ENCODE data around the gene GSTT2. TPM values are rescaled to one million over a fixed set of nuclear protein-coding genes. Genes with fewer than 3 reads are reported as not detected.

The GSTT2 gene
- total and polyA plus RNA-seq, 2 experiments from 2014 or later = 0.44 TPM; not detected in 1

DNA sequence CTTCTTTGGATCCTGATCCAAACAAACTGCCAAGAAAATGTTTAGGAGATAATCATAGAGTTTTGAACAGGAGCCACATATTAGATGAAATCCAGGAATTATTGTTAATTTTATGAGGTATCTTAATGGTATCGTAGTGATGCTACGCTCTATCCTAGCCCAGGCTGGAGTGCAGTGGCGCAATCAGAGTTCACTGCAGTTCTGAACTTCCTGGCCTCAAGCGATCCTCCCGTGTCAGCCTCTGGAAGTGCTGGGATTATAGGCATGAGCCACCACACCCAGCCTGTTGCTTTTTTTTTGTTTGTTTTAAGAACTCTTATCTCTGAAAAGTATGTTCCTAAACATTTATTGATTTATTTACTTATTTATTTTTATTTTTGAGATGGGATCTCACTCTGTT, 22.9 kb downstream of the GSTT2 start:
- H3K36me3 Mint-ChIP-seq (ENCODE audit: low read depth) = no peaks in the 10 kb centered on the region
- Histone ChIP-seq H3K4me1 (ENCODE audit: insufficient read depth) (peaks cover 8% of the 10 kb centered on the region; the same call in 1 of the 2 replicates), H3K79me2 (replicated peaks; ENCODE audit: insufficient read depth) (no peaks in the 10 kb centered on the region), H3K27me3 (ENCODE audit: insufficient read depth) (no peaks in the 10 kb centered on the region), H3K27ac (ENCODE audit: low read depth) (no peak overlapping the region), H4K20me1 (replicated peaks; ENCODE audit: insufficient read depth) (no peaks in the 10 kb centered on the region), H3K36me3 (ENCODE audit: insufficient read depth) (no peaks in the 10 kb centered on the region), H3K4me3 (no peak overlapping the region), H3K9me2 (ENCODE audit: insufficient read depth) (no peaks in the 10 kb centered on the region; the same call in 1 of the 2 replicates), H2AFZ (no peak overlapping the region), H3F3A (replicated peaks; ENCODE audit: low read depth) (0 out of 2 replicates have a peak, but pooled peaks cover 4% of the 10 kb centered on the region), H3K4me2 (no peak overlapping the region)
- ATAC-seq (no peak), DNase-seq (ENCODE audit: low spot score) (no peak)
- peaks cover 7% of the 10 kb centered on the region for H3K4me1 Mint-ChIP-seq
- no peaks in the 10 kb centered on the region; the same call in 2 of the 3 replicates for H3K9me3 Mint-ChIP-seq
- no peak overlapping the region for H3K27ac Mint-ChIP-seq
- TF ChIP-seq EZH2 (IDR thresholded peaks at IDR 0.05; ENCODE audit: low read depth, unreplicated experiment) (no peak), JUNB (IDR thresholded peaks at IDR 0.05; ENCODE audit: unreplicated experiment) (no peak)
- H3K27me3 Mint-ChIP-seq (ENCODE audit: insufficient read depth, low read depth, poor library complexity) = peaks cover 22% of the 10 kb centered on the region
- no peak overlapping the region for H3K4me3 Mint-ChIP-seq

DNA sequence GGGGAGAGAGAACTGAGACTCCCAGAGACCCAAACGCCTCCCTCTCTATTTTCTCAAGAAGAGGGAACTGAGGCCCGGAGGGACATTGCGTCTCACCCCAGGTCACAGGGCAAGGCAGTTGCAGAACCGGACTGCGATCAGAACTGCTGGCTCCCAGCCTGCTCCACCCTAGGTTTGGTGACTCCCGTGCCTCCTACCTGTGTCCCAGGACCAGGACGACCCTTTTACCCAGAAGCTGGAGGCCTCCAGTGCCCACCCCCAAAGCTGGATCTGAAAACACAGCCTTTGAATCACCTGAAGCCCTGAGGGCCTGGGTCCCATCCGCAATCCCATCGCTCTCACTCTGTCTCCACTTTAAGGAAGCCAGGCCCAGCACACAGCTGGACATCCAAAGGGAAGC, 24.0 kb downstream of the GSTT2 start:
- Histone ChIP-seq H3K4me2 (no peak overlapping the region), H3K27ac (ENCODE audit: low read depth) (no peak overlapping the region), H4K20me1 (replicated peaks; ENCODE audit: insufficient read depth) (no peaks in the 10 kb centered on the region), H3K4me3 (no peak overlapping the region), H3K4me1 (ENCODE audit: insufficient read depth) (peaks cover 8% of the 10 kb centered on the region; the same call in 1 of the 2 replicates), H3K9me2 (ENCODE audit: insufficient read depth) (no peaks in the 10 kb centered on the region; the same call in 1 of the 2 replicates), H2AFZ (peak overlapping the region; percentile 63; the same call in 1 of the 2 replicates), H3F3A (replicated peaks; ENCODE audit: low read depth) (0 out of 2 replicates have a peak, but pooled peaks cover 4% of the 10 kb centered on the region), H3K79me2 (replicated peaks; ENCODE audit: insufficient read depth) (no peaks in the 10 kb centered on the region), H3K27me3 (ENCODE audit: insufficient read depth) (no peaks in the 10 kb centered on the region), H3K36me3 (ENCODE audit: insufficient read depth) (no peaks in the 10 kb centered on the region)
- peaks cover 7% of the 10 kb centered on the region for H3K4me1 Mint-ChIP-seq
- no peak overlapping the region for H3K27ac Mint-ChIP-seq
- H3K9me3 Mint-ChIP-seq = no peaks in the 10 kb centered on the region; the same call in 2 of the 3 replicates
- no peak for ATAC-seq
- TF ChIP-seq, protein P1, sequence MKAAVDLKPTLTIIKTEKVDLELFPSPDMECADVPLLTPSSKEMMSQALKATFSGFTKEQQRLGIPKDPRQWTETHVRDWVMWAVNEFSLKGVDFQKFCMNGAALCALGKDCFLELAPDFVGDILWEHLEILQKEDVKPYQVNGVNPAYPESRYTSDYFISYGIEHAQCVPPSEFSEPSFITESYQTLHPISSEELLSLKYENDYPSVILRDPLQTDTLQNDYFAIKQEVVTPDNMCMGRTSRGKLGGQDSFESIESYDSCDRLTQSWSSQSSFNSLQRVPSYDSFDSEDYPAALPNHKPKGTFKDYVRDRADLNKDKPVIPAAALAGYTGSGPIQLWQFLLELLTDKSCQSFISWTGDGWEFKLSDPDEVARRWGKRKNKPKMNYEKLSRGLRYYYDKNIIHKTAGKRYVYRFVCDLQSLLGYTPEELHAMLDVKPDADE (IDR thresholded peaks at IDR 0.05) = no peak
- TF ChIP-seq, protein P2, sequence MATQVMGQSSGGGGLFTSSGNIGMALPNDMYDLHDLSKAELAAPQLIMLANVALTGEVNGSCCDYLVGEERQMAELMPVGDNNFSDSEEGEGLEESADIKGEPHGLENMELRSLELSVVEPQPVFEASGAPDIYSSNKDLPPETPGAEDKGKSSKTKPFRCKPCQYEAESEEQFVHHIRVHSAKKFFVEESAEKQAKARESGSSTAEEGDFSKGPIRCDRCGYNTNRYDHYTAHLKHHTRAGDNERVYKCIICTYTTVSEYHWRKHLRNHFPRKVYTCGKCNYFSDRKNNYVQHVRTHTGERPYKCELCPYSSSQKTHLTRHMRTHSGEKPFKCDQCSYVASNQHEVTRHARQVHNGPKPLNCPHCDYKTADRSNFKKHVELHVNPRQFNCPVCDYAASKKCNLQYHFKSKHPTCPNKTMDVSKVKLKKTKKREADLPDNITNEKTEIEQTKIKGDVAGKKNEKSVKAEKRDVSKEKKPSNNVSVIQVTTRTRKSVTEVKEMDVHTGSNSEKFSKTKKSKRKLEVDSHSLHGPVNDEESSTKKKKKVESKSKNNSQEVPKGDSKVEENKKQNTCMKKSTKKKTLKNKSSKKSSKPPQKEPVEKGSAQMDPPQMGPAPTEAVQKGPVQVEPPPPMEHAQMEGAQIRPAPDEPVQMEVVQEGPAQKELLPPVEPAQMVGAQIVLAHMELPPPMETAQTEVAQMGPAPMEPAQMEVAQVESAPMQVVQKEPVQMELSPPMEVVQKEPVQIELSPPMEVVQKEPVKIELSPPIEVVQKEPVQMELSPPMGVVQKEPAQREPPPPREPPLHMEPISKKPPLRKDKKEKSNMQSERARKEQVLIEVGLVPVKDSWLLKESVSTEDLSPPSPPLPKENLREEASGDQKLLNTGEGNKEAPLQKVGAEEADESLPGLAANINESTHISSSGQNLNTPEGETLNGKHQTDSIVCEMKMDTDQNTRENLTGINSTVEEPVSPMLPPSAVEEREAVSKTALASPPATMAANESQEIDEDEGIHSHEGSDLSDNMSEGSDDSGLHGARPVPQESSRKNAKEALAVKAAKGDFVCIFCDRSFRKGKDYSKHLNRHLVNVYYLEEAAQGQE (IDR thresholded peaks at IDR 0.05; ENCODE audit: unreplicated experiment) = no peak
- no peak for TF ChIP-seq EZH2 (IDR thresholded peaks at IDR 0.05; ENCODE audit: low read depth, unreplicated experiment)
- TF ChIP-seq EZH2phosphoT487 (IDR thresholded peaks at IDR 0.05; ENCODE audit: unreplicated experiment) = no peak
- TF ChIP-seq ZNF114 (CRISPR knock-in tag; IDR thresholded peaks at IDR 0.05) = no peak
- no peak for TF ChIP-seq CREB1 (CRISPR knock-in tag; IDR thresholded peaks at IDR 0.05; ENCODE audit: low read depth)
- TF ChIP-seq, protein P3, sequence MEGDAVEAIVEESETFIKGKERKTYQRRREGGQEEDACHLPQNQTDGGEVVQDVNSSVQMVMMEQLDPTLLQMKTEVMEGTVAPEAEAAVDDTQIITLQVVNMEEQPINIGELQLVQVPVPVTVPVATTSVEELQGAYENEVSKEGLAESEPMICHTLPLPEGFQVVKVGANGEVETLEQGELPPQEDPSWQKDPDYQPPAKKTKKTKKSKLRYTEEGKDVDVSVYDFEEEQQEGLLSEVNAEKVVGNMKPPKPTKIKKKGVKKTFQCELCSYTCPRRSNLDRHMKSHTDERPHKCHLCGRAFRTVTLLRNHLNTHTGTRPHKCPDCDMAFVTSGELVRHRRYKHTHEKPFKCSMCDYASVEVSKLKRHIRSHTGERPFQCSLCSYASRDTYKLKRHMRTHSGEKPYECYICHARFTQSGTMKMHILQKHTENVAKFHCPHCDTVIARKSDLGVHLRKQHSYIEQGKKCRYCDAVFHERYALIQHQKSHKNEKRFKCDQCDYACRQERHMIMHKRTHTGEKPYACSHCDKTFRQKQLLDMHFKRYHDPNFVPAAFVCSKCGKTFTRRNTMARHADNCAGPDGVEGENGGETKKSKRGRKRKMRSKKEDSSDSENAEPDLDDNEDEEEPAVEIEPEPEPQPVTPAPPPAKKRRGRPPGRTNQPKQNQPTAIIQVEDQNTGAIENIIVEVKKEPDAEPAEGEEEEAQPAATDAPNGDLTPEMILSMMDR (conservative IDR thresholded peaks at IDR 0.05; ENCODE audit: low read depth in 2 of 2) = no peak
- TF ChIP-seq JUNB (IDR thresholded peaks at IDR 0.05; ENCODE audit: unreplicated experiment) = no peak
- TF ChIP-seq POLR2AphosphoS5 (IDR thresholded peaks at IDR 0.05; ENCODE audit: low read depth) = no peak
- no peak for TF ChIP-seq NANOG (IDR thresholded peaks at IDR 0.05; ENCODE audit: borderline replicate concordance)
- TF ChIP-seq STAT1 (IDR thresholded peaks at IDR 0.05; ENCODE audit: unreplicated experiment) = no peak
- TF ChIP-seq ZNF331 (CRISPR knock-in tag; IDR thresholded peaks at IDR 0.05; ENCODE audit: low read depth) = no peak
- DNase-seq (ENCODE audit: low spot score) = no peak
- H3K4me3 Mint-ChIP-seq = no peak overlapping the region
- no peaks in the 10 kb centered on the region for H3K36me3 Mint-ChIP-seq (ENCODE audit: low read depth)
- H3K27me3 Mint-ChIP-seq (ENCODE audit: insufficient read depth, low read depth, poor library complexity) = peaks cover 22% of the 10 kb centered on the region

All from GM23338 (cell line).